NCI-H1417 (cell line): ENCODE measurements around the gene ADIG.
"Not testable (repeated sequence)": the region's sequence is repeated elsewhere in the genome, so short reads cannot be mapped to it uniquely, and the experiment has no call there.

Source experiments
- DNase-seq, 3 experiments: peaks; one replicate each; lab custom pipeline; 2025; lab: John Stamatoyannopoulos, UW

Gene ADIG

DNA sequence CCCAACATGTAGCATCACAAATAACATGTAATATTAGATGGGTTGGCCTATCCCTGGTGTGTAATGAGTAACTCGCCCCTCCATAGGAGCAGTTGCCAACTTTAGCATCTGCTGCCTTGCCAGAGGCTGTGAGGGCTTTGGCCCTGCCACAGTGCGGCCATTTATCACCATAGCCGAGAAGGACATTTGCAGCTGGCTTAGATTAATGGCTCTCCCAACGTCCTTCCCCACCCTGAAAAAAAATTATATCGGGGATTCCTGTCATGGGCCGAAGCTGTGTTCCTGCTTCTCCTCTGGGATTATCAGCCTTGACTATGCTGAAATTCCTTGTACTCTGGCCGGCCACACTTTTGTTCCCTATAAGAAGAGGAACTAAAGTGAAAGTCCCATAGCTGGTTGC, 7.6 kb upstream of the ADIG start:
- no peak for DNase-seq

DNA sequence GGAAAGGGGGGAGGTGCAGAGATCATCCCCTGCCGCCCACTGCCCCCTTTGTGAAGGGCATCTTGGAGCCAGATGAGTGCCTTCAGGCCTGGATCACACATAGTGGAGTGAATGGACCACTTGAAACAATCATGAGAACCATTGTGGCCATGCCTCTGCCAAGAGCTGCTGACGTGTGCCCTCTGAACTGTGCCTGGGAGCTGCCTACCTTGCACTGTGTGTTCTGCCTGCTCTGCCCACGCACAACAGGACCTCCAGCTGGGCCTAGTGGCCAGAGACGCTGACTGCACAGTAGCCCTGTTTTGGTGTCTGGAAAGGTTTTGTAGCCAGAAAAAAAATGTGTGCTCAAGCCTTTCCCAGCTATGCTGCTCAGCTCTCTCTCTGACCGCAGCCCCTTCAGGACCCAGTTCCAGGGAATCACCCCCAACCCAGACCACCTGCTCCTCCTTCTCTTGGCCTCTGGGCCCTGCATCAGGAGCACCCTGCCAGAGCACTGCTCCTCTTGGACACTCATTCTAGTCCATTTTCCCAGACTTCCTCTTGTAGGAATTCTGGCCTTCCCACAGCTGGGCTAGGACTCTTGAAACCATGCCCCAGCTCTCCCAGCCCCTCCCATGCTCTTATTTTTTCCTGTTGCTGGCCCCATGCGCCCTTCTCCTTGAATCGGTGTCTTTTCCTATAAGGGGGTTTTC, 1.6 kb upstream of the ADIG start:
- peak in 1 of 3 experiments; percentile 34 for DNase-seq

DNA sequence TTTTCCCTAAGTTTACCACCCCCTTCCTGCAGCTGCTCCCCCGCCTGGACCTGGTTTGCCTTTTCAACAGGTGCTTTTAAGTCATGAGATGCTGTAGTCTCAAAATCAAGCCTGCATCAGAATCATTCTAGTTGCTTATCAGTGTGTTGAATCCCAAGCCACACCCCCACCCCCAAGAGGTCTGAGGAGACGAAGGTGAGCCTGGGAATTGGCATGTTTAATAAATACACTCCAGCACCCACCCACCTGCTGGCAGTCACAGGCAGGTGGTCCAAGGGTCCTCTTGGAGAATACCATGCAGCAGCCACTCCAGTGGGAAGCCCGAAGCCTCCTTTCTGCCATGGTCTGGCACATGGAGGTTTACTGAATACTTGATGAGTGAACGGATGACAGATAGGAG, 1.1 kb upstream of the ADIG start:
- peak in 1 of 3 experiments; percentile 32 for DNase-seq

DNA sequence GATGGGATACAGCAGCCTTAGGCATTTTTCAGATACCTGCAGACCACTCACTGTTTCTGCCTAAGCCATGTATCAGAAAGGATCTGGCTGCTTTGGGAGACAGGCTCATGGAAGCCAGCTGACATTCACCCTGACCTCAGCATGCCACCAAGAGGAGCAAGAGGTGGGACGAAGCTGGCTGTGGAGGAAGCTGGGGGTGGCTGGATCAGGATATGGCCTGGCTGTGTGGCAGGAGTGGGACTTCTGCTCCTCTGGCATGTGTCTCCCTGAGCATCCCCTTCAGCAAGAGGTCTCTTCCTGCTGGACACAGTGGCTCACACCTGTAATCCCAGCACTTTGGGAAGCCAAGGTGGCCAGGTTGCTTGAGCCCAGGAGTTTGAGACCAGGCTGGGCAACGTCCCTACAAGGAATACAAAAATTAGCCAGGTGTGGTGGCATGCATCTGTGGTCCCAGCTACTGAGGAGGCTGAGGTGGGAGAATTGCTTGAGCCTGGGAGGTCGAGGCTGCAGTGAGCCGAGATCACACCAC, 897 bp downstream of the ADIG start:
- no peak for DNase-seq

DNA sequence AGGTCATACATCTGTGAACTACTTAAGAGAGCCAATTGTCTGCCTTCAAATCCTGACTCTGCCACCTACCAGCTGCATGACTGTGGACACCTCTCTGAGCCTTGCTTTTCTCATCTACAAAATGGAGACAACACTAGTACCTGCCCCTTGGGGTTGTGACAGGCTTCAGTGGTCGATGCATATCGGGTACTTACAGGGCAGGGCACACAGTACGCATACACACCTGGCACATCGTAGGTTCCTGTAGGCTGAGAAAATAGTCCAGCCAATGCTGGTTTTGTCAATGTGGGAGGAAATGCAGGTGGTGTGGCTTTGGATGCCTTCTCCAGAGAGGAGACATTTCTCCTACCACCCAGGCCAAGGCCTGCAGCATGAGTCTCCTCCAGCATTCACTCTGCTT, 2.3 kb downstream of the ADIG start:
- DNase-seq: no peak

DNA sequence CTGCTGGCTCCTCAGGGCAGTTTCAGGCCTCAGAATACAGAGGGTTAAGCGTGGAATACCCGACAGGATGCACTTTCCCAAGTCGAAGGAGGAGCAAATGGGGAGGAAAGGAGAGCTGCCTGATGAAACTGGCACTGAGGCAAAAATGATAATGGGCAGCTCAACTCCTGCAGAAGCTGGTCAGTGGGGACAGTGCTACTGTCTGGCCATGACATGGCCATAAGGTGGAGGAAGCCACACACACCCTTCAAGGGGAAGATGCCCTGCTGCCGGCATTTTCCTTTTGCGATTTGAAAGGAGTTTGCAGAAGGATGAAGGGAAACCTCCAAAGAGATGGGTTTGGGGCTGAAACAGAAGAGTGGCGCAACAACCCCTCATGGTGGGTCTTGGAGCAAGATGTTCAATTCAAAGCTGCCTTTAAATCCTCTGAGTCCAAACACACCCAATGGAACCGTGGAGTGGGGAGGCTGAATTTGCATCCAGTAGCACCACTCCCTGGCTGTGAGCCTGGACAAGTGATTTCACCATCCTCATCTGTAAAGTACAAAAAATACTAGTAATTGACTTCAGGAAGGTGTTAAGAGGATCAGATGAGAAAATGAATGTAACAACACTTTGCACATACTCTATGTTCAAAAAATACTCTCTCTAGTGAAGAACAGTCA, 3.2 kb downstream of the ADIG start:
- no peak for DNase-seq

DNA sequence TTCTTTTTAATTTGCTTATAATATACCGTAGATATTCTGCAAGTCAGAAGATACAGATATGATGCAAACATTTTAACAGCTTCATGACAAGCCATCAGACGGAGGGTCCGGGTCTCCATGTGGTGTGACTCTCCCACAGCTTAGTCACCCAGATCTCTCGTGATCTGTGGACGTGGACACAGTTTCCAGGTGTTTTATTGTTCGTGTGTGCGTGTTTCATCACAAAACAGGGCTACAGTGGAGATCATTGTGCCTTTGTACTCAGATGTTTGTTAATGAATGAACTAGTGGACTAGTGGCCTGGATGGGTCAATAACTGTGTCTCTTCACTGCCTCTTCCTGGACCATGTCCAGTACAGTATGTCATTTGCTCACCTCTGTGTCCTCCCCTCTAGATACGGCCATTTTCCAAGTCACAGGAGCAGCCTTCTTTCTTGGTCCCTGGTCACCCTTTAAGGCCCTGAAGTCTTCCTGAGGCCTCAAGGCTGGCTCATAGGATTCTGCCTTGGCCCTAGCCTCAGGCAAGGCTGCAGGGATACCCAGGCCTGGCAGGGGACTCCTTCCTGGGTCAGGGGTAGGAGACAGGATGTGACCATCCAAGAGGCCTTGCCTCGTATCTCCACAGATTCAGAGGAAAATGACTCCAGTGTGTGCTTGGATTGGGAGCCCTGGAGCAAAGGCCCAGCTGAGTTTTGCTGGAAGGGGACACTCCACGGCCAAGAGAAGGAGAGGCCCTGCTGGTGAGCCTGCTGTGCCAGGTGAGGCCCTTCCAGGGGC, 4.6 kb downstream of the ADIG start:
- no peak for DNase-seq

DNA sequence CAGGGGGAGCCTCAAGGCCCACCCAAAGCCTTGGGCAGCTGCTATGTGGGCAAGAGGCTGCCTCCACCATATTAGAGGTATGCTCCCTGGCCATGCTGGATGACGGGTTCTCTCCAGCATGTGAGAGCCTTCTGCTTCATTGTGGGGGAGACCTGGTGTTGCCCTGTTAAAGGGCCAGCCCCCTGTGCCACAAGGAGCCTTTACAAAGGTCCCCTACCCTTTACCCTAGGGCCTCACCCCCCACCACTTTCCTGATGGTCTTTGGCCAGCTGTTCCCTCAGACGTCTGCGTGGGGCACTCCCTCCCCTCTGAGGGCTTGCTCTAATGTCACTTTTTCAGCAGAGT, 5.2 kb downstream of the ADIG start:
- no peak for DNase-seq

DNA sequence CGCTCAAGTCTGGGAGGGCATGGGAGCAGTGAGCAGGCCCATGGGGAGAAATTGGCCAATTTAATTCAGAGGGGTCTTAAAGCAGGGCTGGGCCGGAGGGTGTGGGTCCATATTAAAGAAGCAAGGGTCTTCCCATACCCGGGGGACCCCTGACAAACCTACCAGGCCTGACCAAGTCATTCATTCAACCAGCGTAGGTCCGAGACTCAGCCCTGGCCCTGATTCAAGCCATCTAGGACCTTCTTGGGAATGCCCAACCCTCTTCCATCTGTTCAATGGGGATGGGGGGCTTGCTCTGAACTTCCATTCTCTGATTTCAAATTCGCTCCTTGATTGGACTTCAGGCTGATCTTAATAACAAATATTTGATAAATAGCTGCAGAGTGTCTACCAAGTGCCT, 7.3 kb downstream of the ADIG start:
- no peak for DNase-seq

DNA sequence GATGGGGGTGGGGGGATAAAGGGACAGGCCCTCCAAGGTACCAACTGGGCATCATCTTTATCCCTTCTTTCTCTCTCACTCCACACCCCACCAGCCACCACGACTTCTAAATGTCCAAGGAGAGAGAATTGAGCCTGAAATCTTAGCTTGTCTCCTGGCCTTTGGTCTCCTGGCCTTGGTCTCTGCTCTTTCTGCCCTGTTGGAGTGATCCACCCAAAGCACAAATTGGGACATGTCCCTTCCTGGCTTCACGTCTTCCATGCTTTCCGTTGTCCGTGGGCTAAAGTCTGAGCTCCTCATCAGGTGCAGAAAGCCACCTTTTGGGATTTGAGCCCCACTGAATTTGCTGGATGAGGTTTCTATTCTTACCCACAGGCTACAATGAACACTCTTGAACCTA, 8.4 kb downstream of the ADIG start:
- DNase-seq: no peak

DNA sequence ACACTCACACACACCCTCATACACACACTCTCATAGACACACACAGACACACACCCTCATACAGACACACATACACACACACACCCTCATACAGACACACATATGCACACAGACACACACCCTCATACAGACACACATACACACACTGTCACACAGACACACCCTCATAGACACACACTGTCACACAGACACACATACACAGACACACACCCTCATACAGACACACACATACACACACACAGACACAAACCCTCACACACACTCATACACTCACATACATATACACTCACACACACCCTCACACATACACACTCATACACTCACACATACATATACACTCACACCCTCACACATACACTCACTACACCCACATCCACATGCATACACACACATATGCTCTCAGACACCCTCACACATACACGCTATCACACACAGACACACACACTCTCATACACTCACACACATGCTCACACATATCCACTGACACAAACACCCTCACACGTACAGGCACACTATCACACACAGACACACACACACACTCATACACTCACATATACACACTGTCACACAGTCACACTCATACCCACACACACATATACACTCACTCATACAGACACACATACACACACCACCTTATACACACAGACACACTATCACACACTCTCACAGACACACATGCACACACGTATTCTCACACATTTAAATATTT, 9.1 kb downstream of the ADIG start:
- no peak for DNase-seq

DNA sequence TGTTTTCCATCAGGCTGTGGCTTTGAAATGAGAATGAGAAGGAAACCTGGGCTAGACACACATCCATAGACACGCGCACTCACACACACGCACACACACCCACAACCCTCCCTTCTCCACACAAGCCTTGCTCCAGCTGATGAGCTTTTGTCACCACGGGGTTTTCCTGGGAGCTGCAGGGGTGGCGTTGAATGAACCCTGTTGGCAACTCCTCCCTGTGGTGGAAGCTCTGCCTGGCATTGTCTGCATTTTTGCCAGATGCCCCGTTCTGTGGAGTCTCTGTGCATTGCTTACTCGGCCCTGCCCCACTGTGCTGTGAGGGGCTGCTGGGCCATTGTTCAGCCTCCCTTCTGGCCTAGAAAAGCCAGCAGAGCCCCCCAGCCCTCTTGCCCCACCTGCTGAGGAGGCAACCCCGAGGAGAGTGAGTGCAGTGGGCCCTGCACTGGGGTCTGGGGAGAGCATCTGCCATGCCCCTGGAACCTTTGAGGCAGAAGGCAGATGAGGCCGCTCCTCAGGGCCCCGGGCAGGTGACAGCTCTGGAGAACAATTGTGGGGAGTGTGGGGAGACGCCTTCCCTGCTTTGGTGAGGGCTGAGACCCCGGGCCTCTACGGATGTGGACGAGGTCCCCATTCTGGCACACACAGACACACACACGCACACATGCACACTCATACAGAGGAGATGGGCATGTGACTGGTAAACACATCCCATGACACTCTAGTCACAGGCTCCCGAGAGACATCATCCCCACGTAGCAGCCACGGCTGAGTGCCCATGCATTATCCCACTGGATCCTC, 9.9 kb downstream of the ADIG start:
- no peak for DNase-seq

DNA sequence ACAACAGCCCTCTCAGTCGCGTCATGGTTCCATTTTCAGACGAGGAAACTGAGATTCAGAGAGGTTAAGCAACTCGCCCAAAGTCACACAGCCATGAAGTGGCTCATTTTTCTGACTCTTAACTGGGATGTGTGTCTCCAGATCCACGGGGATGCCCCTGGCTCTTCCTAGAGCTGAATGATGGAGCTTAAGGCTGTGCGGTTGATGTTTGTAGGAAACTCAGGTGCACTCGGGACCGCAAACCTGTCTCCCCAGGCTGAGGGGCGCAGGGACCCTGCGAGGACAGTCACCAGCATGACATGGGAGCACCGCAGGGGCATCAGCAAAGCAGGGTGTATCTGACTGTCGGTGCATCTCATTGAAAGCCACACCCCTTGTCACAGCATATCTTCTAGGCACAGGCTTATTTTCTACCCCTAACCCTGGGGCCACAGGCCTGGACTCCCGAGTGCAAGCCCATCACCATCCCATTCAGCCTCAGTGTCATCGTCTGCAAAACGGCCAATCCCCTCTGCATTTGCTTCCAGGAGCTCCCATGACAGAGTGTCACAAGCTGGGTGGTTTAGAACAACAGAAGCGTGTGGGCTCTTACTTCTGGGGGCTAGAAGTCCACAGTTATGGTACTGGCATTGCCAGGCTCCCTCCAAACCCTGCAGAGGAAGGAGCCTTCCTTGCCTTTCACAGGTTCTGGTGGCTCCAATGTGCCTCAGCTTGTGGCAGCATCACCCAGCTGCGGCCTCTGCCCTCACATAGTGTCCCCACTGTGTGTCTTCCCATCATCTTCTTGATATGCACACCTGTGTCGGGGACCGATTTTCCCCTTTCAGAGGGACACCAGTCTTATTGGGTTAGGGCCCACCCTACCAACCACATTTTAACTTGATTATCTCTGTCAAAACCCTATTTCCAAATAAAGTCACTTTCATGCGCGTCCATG, 10.7 kb downstream of the ADIG start:
- DNase-seq: no peak

DNA sequence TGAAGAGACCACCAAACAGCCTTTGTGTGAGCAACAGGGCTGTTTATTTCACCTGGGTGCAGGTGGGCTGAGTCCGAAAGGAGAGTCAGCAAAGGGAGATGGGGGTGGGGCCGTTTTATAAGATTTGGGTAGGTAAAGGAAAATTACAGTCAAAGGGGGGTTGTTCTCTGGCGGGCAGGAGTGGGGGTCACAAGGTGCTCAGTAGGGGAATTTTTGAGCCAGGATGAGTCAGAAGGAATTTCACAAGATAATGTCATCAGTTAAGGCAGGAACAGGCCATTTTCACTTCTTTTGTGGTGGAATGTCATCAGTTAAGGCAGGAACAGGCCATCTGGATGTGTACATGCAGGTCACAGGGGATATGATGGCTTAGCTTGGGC, 11.4 kb downstream of the ADIG start:
- not testable (repeated sequence) for DNase-seq

DNA sequence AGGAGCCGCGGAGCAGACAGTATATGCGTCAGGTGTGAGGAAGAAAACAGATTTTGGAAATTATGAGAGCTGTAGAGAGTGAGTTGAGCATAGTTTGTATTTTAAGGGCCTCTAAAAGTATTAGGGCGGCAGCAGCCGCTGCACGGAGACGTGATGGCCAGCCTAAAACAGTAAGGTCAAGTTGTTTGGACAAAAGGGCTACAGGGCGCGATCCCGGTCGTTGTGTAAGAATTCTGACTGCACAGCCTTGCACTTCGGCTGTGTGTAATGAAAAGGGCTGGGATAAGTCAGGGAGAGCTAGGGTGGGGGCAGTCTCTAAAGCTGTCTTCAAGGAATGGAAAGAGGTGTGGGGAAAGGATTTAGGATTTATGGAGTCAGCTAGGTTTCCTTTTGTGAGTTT, 13.3 kb downstream of the ADIG start:
- DNase-seq: not testable (repeated sequence)

DNA sequence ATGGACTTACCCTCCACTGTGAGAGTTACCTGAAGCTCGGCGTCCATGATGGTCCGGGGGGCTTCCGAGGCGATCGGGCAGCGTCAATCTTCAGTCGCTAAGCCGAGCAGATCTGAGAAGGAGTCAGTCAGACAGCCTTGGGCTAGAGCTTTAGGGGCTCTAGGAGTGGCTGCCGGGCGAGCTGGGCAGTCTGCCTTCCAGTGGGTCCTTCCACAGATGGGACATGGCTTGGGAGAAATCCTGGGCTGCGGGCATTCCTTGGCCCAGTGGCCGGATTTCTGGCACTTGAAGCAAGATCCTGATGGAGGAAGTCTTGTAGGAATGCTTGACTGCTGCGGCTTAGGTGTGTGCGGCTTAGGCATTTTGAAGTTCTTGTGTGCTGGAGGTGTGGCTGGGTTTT, 14.9 kb downstream of the ADIG start:
- not testable (repeated sequence) for DNase-seq

DNA sequence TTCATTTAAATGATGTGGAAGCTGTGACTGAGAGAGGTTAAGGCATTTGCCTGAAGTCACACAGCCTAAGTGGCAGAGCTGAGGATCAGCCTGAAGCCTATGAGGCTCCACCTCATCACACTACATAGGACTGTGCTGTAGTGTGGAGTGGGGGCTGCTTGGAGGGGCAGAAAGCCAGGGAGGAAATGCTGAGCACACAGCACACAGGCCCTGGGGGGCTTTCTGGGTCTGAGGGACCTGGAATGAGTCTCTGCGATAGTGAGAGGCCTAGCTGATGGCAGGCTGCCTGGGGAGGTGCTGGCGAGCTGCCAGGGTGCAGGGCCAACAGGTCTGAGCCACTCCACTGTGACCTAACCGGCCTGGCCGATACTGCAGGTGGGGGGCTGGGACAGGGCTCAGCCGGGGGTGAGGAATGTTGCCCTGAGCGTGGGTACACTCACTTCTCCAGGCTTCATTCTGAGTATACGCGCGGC, 18.4 kb downstream of the ADIG start:
- peak in 2 of 3 experiments; percentile 16 to 54 for DNase-seq

DNA sequence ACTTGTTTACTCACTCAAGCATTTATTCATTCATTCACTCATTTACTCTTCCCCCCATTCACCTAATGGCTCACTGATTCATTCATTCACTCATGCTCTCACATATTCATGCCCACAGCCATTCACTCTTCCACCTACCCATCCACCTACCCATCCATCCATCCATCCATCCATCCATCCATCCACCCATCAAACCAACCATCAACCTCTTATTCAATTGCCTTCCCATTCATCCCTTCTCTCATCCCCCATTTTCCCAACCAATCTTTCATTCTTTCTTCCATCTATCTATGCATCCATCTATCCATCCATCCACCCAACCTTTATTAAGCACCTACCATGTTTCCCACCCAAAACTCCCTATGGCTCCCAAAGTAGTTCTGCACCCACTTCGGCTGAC, 19.1 kb downstream of the ADIG start:
- no peak for DNase-seq

DNA sequence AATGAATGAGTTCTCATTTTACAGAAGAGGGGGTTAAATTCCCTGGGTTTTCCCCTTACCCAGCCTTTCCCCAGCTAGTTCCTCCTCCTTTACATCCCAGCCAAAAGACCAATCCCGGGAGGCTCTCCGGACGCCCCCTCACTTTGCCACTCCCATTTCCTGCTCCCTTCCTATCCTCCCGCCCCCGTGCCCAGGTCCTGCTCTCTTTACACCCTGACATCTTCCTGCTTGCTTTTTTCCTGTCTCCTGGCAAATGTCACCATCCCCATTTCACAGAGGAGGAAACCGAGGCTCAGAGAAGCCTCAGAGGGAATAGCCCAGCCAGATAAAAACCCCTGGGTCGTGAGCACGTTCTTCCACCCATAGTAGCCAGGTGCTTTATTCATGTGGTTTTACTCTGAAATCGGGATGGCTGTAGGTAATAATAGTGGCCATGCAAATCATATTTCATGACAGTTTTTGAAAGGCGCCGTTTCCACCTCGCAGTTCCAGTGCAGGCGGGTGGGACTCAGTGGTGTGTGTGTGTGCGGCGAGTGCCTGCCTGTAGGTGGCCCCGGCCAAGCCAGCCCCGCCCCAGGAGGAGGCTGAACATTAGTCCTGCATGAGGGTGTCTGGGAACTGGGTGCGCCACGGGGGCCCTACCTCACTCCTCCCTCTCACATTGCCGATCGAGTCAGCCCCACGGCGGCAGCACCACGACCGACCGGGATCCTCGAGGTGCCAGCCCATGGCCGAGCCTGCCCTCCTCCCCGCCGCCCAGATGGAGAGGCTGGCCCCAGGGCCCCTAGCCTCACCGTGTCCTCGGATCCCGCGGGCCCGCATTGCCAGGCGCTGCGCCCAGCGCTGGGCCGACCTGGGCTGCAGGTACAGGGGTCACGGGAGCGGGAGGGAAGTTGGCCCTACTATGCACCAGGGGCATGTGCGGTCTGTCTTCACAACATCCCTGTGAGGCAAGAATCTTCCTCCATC, 20.5 kb downstream of the ADIG start, which contains the start of gene ARHGAP40:
Gene ARHGAP40 (plus strand): TSS at position 594 of the 969 bp plus-strand sequence.
- DNase-seq: peak in 2 of 3 experiments; percentile 11 to 31
